HCT116 (cell line): ENCODE results near the gene UROS. TPM values are rescaled to one million over a fixed set of nuclear protein-coding genes. Genes with fewer than 3 reads are reported as not detected.

ENCODE experiments used
- ATAC-seq: fragments of 200-7000 bp; cut with Tn5 transposase; 2 replicates; pipeline ENCODE4 v1.9.1; 2020; ENCODE audit warnings: mild to moderate bottlenecking, moderate library complexity
- BruUV-seq: library from RNA; stranded (reverse); fragments of 400-500 nt; replicated peaks from 2 replicates; lab custom pipeline; 2021; lab: Mats Ljungman, UMichigan
- CTCF ChIA-PET: fragments of 300-600 bp; sonication (Branson Sonifier 250); formaldehyde crosslinking; loops from one replicate; lab custom pipeline; 2021; ENCODE audit warnings: antibody characterized with exemption; lab: Charles Lee
- POLR2A ChIA-PET: fragments of 300-600, 350-600 bp; sonication (Branson Sonifier 250); formaldehyde crosslinking; loops from one replicate; lab custom pipeline; 2021; ENCODE audit warnings: antibody characterized with exemption; lab: Charles Lee
- RAD21 ChIA-PET, 2 experiments: fragments of 300-600 bp; sonication (Branson Sonifier 250); formaldehyde crosslinking; loops; one replicate each; lab custom pipeline; 2023; ENCODE audit warnings: low total read pairs in 2 of 2; ENCODE audit not compliant: uncharacterized antibody in 2 of 2, unreplicated experiment in 2 of 2, low non-redundant PET in 1 of 2; lab: Charles Lee
- DNase-seq: peaks from one replicate; pipeline ENCODE4 v3.0.0-alpha.2; 2010; ENCODE audit warnings: low read depth, low spot score
- H2AFZ ChIP-seq: fragments of 200-600 bp; shearing (Covaris generic), sonication (generic); 2 replicates; pipeline ENCODE4 v1.6.1; 2017; ENCODE audit warnings: low read depth, mixed run types, mixed read lengths, antibody characterized with exemption, low read length; ENCODE audit not compliant: poor library complexity, severe bottlenecking
- H3K27ac ChIP-seq: 2 replicates; pipeline ENCODE4 v1.5.1; 2012; ENCODE audit warnings: low read depth, low read length
- H3K27me3 ChIP-seq: fragments of 200-600 bp; sonication (generic); 2 replicates; pipeline ENCODE4 v1.6.1; 2016; ENCODE audit warnings: mixed run types, low read length, mixed read lengths; ENCODE audit not compliant: insufficient read depth
- H3K36me3 ChIP-seq, 2 experiments: fragments of 200-500 bp in 1 of 2; fragments of 200-600 bp in 1 of 2; sonication (Bioruptor generic) in 1 of 2; sonication (generic) in 1 of 2; 2 replicates each; pipeline versions ENCODE4 v1.5.1 to v1.6.1; 2014 to 2016; ENCODE audit warnings: low read length in 2 of 2, inconsistent platforms in 1 of 2, mixed read lengths in 1 of 2, mixed run types in 1 of 2; ENCODE audit not compliant: insufficient read depth in 2 of 2, control insufficient read depth in 1 of 2
- H3K4me1 ChIP-seq, 2 experiments: fragments of 200-600 bp in 1 of 2; sonication (generic) in 1 of 2; 2 replicates each; pipeline versions ENCODE4 v1.5.1 to v1.6.1; 2012 to 2017; ENCODE audit warnings: low read length in 2 of 2, inconsistent platforms in 1 of 2, mild to moderate bottlenecking in 1 of 2, mixed read lengths in 1 of 2, mixed run types in 1 of 2, moderate library complexity in 1 of 2; ENCODE audit not compliant: insufficient read depth in 2 of 2, control insufficient read depth in 1 of 2
- H3K4me2 ChIP-seq: fragments of 200-600 bp; sonication (generic); 2 replicates; pipeline ENCODE4 v1.6.1; 2017; ENCODE audit warnings: mixed run types, low read length, mixed read lengths
- H3K4me3 ChIP-seq, 2 experiments: fragments of 200-600 bp in 1 of 2; sonication (generic) in 1 of 2; replicated peaks in 1 of 2; 2 replicates each; pipeline ENCODE4 v1.5.1; 2011 to 2016; ENCODE audit warnings: low read length in 2 of 2, control low read depth in 1 of 2, low read depth in 1 of 2, mild to moderate bottlenecking in 1 of 2, mixed read lengths in 1 of 2, mixed run types in 1 of 2
- H3K79me2 ChIP-seq: fragments of 200-600 bp; sonication (generic); 2 replicates; pipeline ENCODE4 v1.6.1; 2017; ENCODE audit warnings: mild to moderate bottlenecking, mixed run types, low read length, moderate library complexity, mixed read lengths; ENCODE audit not compliant: insufficient read depth
- H3K9ac ChIP-seq: fragments of 200-600 bp; sonication (generic); 2 replicates; pipeline ENCODE4 v1.6.1; 2016; ENCODE audit warnings: low read length, mixed read lengths
- H3K9me2 ChIP-seq: fragments of 200-600 bp; sonication (generic), shearing (Covaris generic); 2 replicates; pipeline ENCODE4 v1.6.1; 2017; ENCODE audit warnings: mixed run types, mild to moderate bottlenecking, moderate library complexity; ENCODE audit not compliant: insufficient read depth
- H3K9me3 ChIP-seq, 2 experiments: fragments of 200-500 bp in 1 of 2; fragments of 200-600 bp in 1 of 2; sonication (Bioruptor generic) in 1 of 2; sonication (generic) in 1 of 2; 2 replicates each; pipeline ENCODE4 v1.6.1; 2014 to 2017; ENCODE audit warnings: low read length in 2 of 2, mixed read lengths in 2 of 2, inconsistent platforms in 1 of 2, low read depth in 1 of 2, mild to moderate bottlenecking in 1 of 2, mixed run types in 1 of 2, moderate library complexity in 1 of 2; ENCODE audit not compliant: control insufficient read depth in 1 of 2, insufficient read depth in 1 of 2
- H4K20me1 ChIP-seq: fragments of 200-600 bp; sonication (generic), shearing (Covaris generic); 2 replicates; pipeline ENCODE4 v1.6.1; 2017; ENCODE audit warnings: mixed run types, mild to moderate bottlenecking, moderate library complexity; ENCODE audit not compliant: insufficient read depth
- ATF3 ChIP-seq: IDR thresholded peaks from 2 replicates; pipeline ENCODE4 v1.6.1; 2012
- CBX3 ChIP-seq: IDR thresholded peaks from 2 replicates; pipeline ENCODE4 v1.6.1; 2012; ENCODE audit warnings: low read depth
- CEBPB ChIP-seq: IDR thresholded peaks from 2 replicates; pipeline ENCODE4 v1.6.1; 2012; ENCODE audit warnings: low read depth
- CTCF ChIP-seq, 3 experiments: fragments of 200-600 bp in 1 of 3; sonication (generic) in 1 of 3; IDR thresholded peaks in 2 of 3; conservative IDR thresholded peaks in 1 of 3; 2 replicates each; pipeline ENCODE4 v1.5.1; 2012 to 2017; ENCODE audit warnings: low read depth in 2 of 3, low read length in 2 of 3, antibody characterized with exemption in 1 of 3, borderline replicate concordance in 1 of 3, control low read depth in 1 of 3, mild to moderate bottlenecking in 1 of 3, mixed read lengths in 1 of 3, mixed run types in 1 of 3, moderate library complexity in 1 of 3; ENCODE audit not compliant: insufficient read depth in 1 of 3
- ELF1 ChIP-seq: IDR thresholded peaks from 2 replicates; pipeline ENCODE4 v1.6.1; 2012; ENCODE audit warnings: low read depth, borderline replicate concordance
- EZH2 ChIP-seq: fragments of 200-600 bp; sonication (generic); IDR thresholded peaks from 2 replicates; pipeline ENCODE4 v1.6.1; 2017; ENCODE audit warnings: antibody characterized with exemption, mixed run types
- FOSL1 ChIP-seq: IDR thresholded peaks from 2 replicates; pipeline ENCODE4 v1.6.1; 2012; ENCODE audit warnings: low read depth
- MAX ChIP-seq: IDR thresholded peaks from 2 replicates; pipeline ENCODE4 v1.6.1; 2012
- POLR2A ChIP-seq: IDR thresholded peaks from 2 replicates; pipeline ENCODE4 v1.7.0; 2011; ENCODE audit warnings: borderline replicate concordance; ENCODE audit not compliant: insufficient read depth, insufficient read length; ENCODE audit errors: extremely low read depth
- POLR2AphosphoS5 ChIP-seq: IDR thresholded peaks from 2 replicates; pipeline ENCODE4 v1.6.1; 2011; ENCODE audit warnings: mild to moderate bottlenecking, low read depth, low read length, moderate library complexity
- RAD21 ChIP-seq: IDR thresholded peaks from 2 replicates; pipeline ENCODE4 v1.6.1; 2012; ENCODE audit warnings: low read depth, mild to moderate bottlenecking
- SIN3A ChIP-seq: IDR thresholded peaks from 2 replicates; pipeline ENCODE4 v1.6.1; 2012; ENCODE audit warnings: low read depth
- SP1 ChIP-seq: IDR thresholded peaks from 2 replicates; pipeline ENCODE4 v1.6.1; 2012; ENCODE audit warnings: low read depth
- SRF ChIP-seq: IDR thresholded peaks from 2 replicates; pipeline ENCODE4 v1.6.1; 2012; ENCODE audit warnings: low read depth
- TCF7L2 ChIP-seq: IDR thresholded peaks from 2 replicates; pipeline ENCODE4 v1.7.0; 2011; ENCODE audit warnings: borderline replicate concordance, inconsistent platforms; ENCODE audit not compliant: insufficient read depth, insufficient read length; ENCODE audit errors: extremely low read depth
- YY1 ChIP-seq: IDR thresholded peaks from 2 replicates; pipeline ENCODE4 v1.6.1; 2011; ENCODE audit warnings: low read length, low read depth, moderate library complexity, mild to moderate bottlenecking; ENCODE audit not compliant: insufficient replicate concordance; ENCODE audit errors: extremely low read depth
- ZBTB33 ChIP-seq: IDR thresholded peaks from 2 replicates; pipeline ENCODE4 v1.6.1; 2011; ENCODE audit warnings: mild to moderate bottlenecking, low read length, moderate library complexity; ENCODE audit not compliant: insufficient replicate concordance; ENCODE audit errors: extremely low read depth
- ZFX ChIP-seq: fragments of 450-650 bp; IDR thresholded peaks from 2 replicates; pipeline ENCODE4 v1.6.1; 2017
- ZNF274 ChIP-seq: fragments of 200-500 bp; sonication (Bioruptor generic); IDR thresholded peaks from 2 replicates; pipeline ENCODE4 v1.6.1; 2014; ENCODE audit warnings: mild to moderate bottlenecking, low read depth, low read length, inconsistent platforms
- intact Hi-C: fragments of 100-400 bp; cut with micrococcal nuclease; formaldehyde crosslinking; loops from 2 replicates; pipeline ENCODE4 v1.10.0; 2022
- total RNA-seq: library from RNA; stranded (reverse); gene quantifications from one replicate; pipeline ENCODE4 v1.2.1, GENCODE V29; 2021; ENCODE audit not compliant: unreplicated experiment

UROS gene
- total RNA-seq, 1 experiment from 2014 or later = 63.9 TPM

- BruUV-seq = no TSS peak
- H3K4me1 ChIP-seq = peaks cover 3 to 8% of the 10 kb centered on the region in 2 experiments; a peak in 3 of 4 replicates
- intact Hi-C loops = no loop called here
- H2AFZ ChIP-seq = no peak overlapping the region
- H4K20me1 ChIP-seq = no peaks in the 10 kb centered on the region
- peaks cover 13% of the 10 kb centered on the region for H3K79me2 ChIP-seq
- no peak overlapping the region for H3K9ac ChIP-seq
- no peak for ATAC-seq
- TF ChIP-seq SRF = no peak
- no peak for TF ChIP-seq SIN3A
- TF ChIP-seq RAD21 = no peak
- no peak for TF ChIP-seq CEBPB
- TF ChIP-seq POLR2AphosphoS5 = no peak
- TF ChIP-seq ELF1 = no peak
- TF ChIP-seq EZH2 = no peak
- no peak for TF ChIP-seq POLR2A
- TF ChIP-seq ATF3 = no peak
- TF ChIP-seq CBX3 = no peak
- TF ChIP-seq YY1 = no peak
- TF ChIP-seq ZNF274 = no peak
- no peak for TF ChIP-seq ZFX
- TF ChIP-seq CTCF (IDR thresholded peaks at IDR 0.05 in 2 of 3, conservative IDR thresholded peaks at IDR 0.05 in 1 of 3; ENCODE audit: borderline replicate concordance in 1 of 3, insufficient read depth in 1 of 3, low read depth in 2 of 3, low read length in 2 of 3) = no peak
- no peak for TF ChIP-seq MAX
- TF ChIP-seq FOSL1 = no peak
- no peak for TF ChIP-seq TCF7L2
- TF ChIP-seq ZBTB33 = no peak
- no peak for TF ChIP-seq SP1
- TF ChIP-seq, all 23 proteins: peak for 0
- H3K9me2 ChIP-seq = no peaks in the 10 kb centered on the region
- DNase-seq = no peak
- no peak overlapping the region for H3K4me2 ChIP-seq
- H3K27me3 ChIP-seq = no peaks in the 10 kb centered on the region
- ChIA-PET CTCF (no interaction called here), RAD21 (no interaction called here), POLR2A (no interaction called here)
- H3K4me3 ChIP-seq = no peak overlapping the region
- H3K9me3 ChIP-seq = no peaks in the 10 kb centered on the region
- no peaks in the 10 kb centered on the region; a peak in 2 of 4 replicates for H3K36me3 ChIP-seq
- no peak overlapping the region for H3K27ac ChIP-seq
Observed at GRCh38 chr10:125817337-125817946, 5.6 kb downstream of the UROS start.
